Fibroblast of lung (primary cell): ENCODE data around the gene ZNF765. TPM values are rescaled to one million over a fixed set of nuclear protein-coding genes. Genes with fewer than 3 reads are reported as not detected.

Experiments used
- DNase-seq, 2 donors: peaks; one replicate each; pipeline versions ENCODE4 v3.0.0 to v3.0.0-alpha.2; 2010; ENCODE audit warnings: low read depth in 2 of 2
- H2AFZ ChIP-seq: 2 replicates; pipeline ENCODE4 v1.5.1; 2012; ENCODE audit warnings: low read length, control low read depth, inconsistent platforms
- H3K27ac ChIP-seq: 2 replicates; pipeline ENCODE4 v1.5.1; 2011; ENCODE audit warnings: low read length, control low read depth; ENCODE audit not compliant: insufficient read depth
- H3K27me3 ChIP-seq: 2 replicates; pipeline ENCODE4 v1.5.1; 2011; ENCODE audit warnings: mild to moderate bottlenecking, low read length; ENCODE audit not compliant: control insufficient read depth, insufficient read depth
- H3K36me3 ChIP-seq: 2 replicates; pipeline ENCODE4 v1.5.1; 2011; ENCODE audit warnings: low read length; ENCODE audit not compliant: control insufficient read depth, insufficient read depth
- H3K4me1 ChIP-seq: 2 replicates; pipeline ENCODE4 v1.5.1; 2011; ENCODE audit warnings: low read length; ENCODE audit not compliant: control insufficient read depth, insufficient read depth; ENCODE audit errors: extremely low read depth
- H3K4me2 ChIP-seq: 2 replicates; pipeline ENCODE4 v1.5.1; 2011; ENCODE audit warnings: low read length, control low read depth; ENCODE audit not compliant: insufficient read depth; ENCODE audit errors: extremely low read depth
- H3K4me3 ChIP-seq, 4 experiments: fragments of 200-600 bp in 1 of 4; sonication (generic) in 1 of 4; replicated peaks in 1 of 4; 2 replicates each; pipeline ENCODE4 v1.5.1; 2011 to 2016; ENCODE audit warnings: low read length in 4 of 4, low read depth in 3 of 4, mild to moderate bottlenecking in 3 of 4, control low read depth in 2 of 4, inconsistent platforms in 1 of 4, mixed read lengths in 1 of 4; ENCODE audit not compliant: insufficient read depth in 1 of 4; ENCODE audit errors: control extremely low read depth in 1 of 4
- H3K79me2 ChIP-seq: 2 replicates; pipeline ENCODE4 v1.5.1; 2012; ENCODE audit warnings: mild to moderate bottlenecking, low read length, inconsistent platforms; ENCODE audit not compliant: control insufficient read depth, insufficient read depth
- H3K9ac ChIP-seq: 2 replicates; pipeline ENCODE4 v1.5.1; 2011; ENCODE audit warnings: mild to moderate bottlenecking, low read length, control low read depth; ENCODE audit not compliant: insufficient read depth
- H3K9me3 ChIP-seq: 2 replicates; pipeline ENCODE4 v1.5.1; 2012; ENCODE audit warnings: low read depth, low read length; ENCODE audit not compliant: control insufficient read depth, insufficient read depth
- H4K20me1 ChIP-seq: 2 replicates; pipeline ENCODE4 v1.5.1; 2011; ENCODE audit warnings: low read length; ENCODE audit not compliant: control insufficient read depth, insufficient read depth; ENCODE audit errors: extremely low read depth
- EZH2 ChIP-seq: IDR thresholded peaks from 2 replicates; pipeline ENCODE4 v1.5.1; 2012; ENCODE audit warnings: low read length, control low read depth, mild to moderate bottlenecking; ENCODE audit errors: missing control alignments
- polyA plus RNA-seq, 2 donors: library from polyadenylated mRNA; depleted of rRNA in 1 of 2; stranded (reverse) in 1 of 2; unstranded in 1 of 2; fragments of >200 nt; gene quantifications; 2 replicates each; pipeline ENCODE4 v1.2.1, GENCODE V29; 2011 to 2012; ENCODE audit warnings: missing spikeins in 1 of 2
- total RNA-seq: library from RNA; depleted of rRNA; stranded (reverse); fragments of >200 nt; gene quantifications from 2 replicates; pipeline ENCODE4 v1.2.1, GENCODE V29; 2014
- TF ChIP-seq, protein P1 (sequence below), 2 donors: IDR thresholded peaks in 1 of 2; conservative IDR thresholded peaks in 1 of 2; 1 replicate in 1 of 2; 2 replicates in 1 of 2; pipeline ENCODE4 v1.5.1; 2011 to 2012; ENCODE audit warnings: low read length in 2 of 2, control low read depth in 1 of 2, inconsistent platforms in 1 of 2, low read depth in 1 of 2, mild to moderate bottlenecking in 1 of 2

Gene ZNF765
- total and polyA plus RNA-seq, 2 donors (not counting 1 experiment from before 2014, with no cell fraction given), result 5.3 to 14.7 TPM

DNA sequence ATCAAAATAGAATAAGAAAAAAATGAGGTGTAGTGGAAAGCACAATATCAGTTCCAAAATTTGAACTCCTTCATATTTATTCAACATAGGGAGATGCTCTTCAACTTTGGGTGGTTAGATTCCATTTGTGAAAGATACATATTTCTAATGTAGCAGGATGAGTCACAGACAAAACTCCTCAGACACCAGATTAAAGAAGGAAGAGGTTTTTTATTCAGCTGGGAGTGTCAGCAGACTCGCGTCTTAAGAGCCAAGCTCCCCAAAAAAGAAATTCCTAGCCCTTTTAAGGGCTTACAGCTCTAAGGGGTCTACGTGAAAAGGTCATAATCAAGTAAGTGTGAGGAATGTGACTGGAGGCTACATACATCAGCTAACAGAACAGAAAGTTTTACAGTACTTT, 6.8 kb upstream of the ZNF765 start:
- no peaks in the 10 kb centered on the region for H3K36me3 ChIP-seq
- TF ChIP-seq EZH2, result no peak
- TF ChIP-seq, protein P1, sequence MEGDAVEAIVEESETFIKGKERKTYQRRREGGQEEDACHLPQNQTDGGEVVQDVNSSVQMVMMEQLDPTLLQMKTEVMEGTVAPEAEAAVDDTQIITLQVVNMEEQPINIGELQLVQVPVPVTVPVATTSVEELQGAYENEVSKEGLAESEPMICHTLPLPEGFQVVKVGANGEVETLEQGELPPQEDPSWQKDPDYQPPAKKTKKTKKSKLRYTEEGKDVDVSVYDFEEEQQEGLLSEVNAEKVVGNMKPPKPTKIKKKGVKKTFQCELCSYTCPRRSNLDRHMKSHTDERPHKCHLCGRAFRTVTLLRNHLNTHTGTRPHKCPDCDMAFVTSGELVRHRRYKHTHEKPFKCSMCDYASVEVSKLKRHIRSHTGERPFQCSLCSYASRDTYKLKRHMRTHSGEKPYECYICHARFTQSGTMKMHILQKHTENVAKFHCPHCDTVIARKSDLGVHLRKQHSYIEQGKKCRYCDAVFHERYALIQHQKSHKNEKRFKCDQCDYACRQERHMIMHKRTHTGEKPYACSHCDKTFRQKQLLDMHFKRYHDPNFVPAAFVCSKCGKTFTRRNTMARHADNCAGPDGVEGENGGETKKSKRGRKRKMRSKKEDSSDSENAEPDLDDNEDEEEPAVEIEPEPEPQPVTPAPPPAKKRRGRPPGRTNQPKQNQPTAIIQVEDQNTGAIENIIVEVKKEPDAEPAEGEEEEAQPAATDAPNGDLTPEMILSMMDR (conservative IDR thresholded peaks at IDR 0.05 in 1 of 2, IDR thresholded peaks at IDR 0.05 in 1 of 2; ENCODE audit: low read depth in 1 of 2, low read length in 2 of 2), result no peak
- no peak overlapping the region for H3K9ac ChIP-seq
- no peak overlapping the region for H3K4me3 ChIP-seq
- H3K9me3 ChIP-seq, result no peaks in the 10 kb centered on the region
- H3K4me1 ChIP-seq, result no peaks in the 10 kb centered on the region
- no peaks in the 10 kb centered on the region for H4K20me1 ChIP-seq
- H2AFZ ChIP-seq, result no peak overlapping the region
- DNase-seq, result peak; percentile 8 to 33
- no peak overlapping the region for H3K27ac ChIP-seq
- no peaks in the 10 kb centered on the region for H3K79me2 ChIP-seq
- H3K27me3 ChIP-seq, result no peaks in the 10 kb centered on the region
- H3K4me2 ChIP-seq, result no peak overlapping the region

DNA sequence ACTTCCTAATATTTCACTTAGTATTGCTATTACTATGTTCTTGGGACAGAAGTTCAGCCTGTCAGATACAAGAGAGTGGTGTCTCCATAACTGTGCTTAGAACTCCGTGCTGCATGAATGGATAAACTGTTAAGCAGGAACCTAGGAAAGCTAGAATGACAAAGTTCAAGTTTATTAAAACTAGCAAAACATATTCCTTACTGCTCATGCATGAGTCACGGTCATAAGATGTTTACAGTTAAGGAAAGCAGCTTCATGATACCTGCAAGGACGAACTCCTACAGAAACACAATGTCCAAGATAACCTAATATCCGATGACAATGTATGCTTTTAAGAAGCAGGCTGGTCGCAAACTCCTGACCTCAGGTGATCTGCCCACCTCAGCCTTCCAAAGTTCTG, 6.0 kb upstream of the ZNF765 start:
- Histone ChIP-seq H3K79me2 (no peaks in the 10 kb centered on the region), H3K9me3 (no peaks in the 10 kb centered on the region), H3K36me3 (no peaks in the 10 kb centered on the region), H3K4me3 (no peak overlapping the region), H3K27me3 (no peaks in the 10 kb centered on the region), H3K4me2 (no peak overlapping the region), H3K4me1 (no peaks in the 10 kb centered on the region), H4K20me1 (no peaks in the 10 kb centered on the region), H3K9ac (no peak overlapping the region), H2AFZ (no peak overlapping the region), H3K27ac (no peak overlapping the region)
- no peak for TF ChIP-seq EZH2
- TF ChIP-seq, protein P1 (conservative IDR thresholded peaks at IDR 0.05 in 1 of 2, IDR thresholded peaks at IDR 0.05 in 1 of 2; ENCODE audit: low read depth in 1 of 2, low read length in 2 of 2), result no peak
- peak in 1 of 2 donors; percentile 6 for DNase-seq

DNA sequence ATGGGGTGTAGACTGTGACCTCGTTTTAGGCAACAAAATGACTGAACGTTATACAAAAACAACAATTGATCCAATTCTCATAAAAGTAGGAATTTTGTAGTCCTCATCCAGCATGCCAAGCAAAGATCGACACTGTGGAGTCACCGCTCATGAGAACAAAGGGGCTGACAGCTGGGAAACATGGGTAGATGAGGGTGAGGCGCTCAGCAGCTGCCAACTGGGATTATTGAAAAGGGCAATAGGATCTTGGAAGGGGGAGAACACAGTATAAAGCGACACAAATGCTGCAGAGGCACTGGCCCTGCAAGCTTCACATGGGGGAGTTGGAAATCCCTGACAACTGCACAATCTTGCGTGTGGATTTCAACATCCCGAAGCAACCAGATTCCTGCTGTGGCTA, 5.4 kb upstream of the ZNF765 start:
- Histone ChIP-seq H2AFZ (no peak overlapping the region), H3K4me2 (no peak overlapping the region), H3K4me1 (no peaks in the 10 kb centered on the region), H3K27me3 (no peaks in the 10 kb centered on the region), H3K9me3 (no peaks in the 10 kb centered on the region), H3K79me2 (no peaks in the 10 kb centered on the region), H3K36me3 (no peaks in the 10 kb centered on the region), H3K9ac (no peak overlapping the region), H4K20me1 (no peaks in the 10 kb centered on the region), H3K4me3 (no peak overlapping the region), H3K27ac (no peak overlapping the region)
- no peak for DNase-seq
- TF ChIP-seq, protein P1 (conservative IDR thresholded peaks at IDR 0.05 in 1 of 2, IDR thresholded peaks at IDR 0.05 in 1 of 2; ENCODE audit: low read depth in 1 of 2, low read length in 2 of 2), result no peak
- TF ChIP-seq EZH2, result no peak
